ENCODE results near the gene CAMSAP2. TPM values are rescaled to one million over a fixed set of nuclear protein-coding genes. Genes with fewer than 3 reads are reported as not detected.

CAMSAP2 gene
- polyA plus RNA-seq, 1 of the 3 experiments (the other 2 are of a cell fraction) = 5.5 TPM

DNA sequence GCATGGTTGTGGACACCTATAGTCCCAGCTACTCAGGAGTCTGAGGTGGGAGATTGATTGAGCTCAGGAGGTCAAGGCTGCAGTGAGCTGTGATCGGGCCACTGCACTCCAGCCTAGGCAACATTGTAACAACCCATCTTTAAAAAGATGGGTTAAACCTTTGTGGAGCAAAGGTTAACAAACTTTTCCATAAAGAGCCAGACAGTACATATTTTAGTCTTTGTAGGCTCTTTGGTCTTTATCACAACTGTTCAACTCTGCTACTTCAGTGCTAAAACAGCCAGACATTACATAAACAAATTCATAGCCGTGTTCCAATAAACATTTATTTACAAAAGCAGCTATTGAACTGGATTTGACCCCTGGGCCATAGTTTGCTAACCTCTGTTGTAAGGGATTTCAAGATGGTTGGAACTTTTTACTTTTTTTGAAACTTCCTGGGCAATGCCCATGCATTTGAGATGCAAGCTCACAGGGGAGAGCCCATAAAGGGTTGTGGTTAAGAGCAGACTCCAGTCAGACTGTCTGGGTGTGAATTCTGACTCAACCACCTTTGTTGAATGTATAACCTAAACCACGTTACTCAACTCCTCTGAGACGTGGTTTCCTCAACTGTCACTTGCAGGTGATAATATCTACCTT lies 166.8 kb downstream of the CAMSAP2 start:
- no peaks in the 10 kb centered on the region for H3K79me2 ChIP-seq (ENCODE audit: insufficient read depth)
- no peak overlapping the region for H2AFZ ChIP-seq (ENCODE audit: low read depth)
- no peak for DNase-seq
- H4K20me1 ChIP-seq (ENCODE audit: insufficient read depth) = no peaks in the 10 kb centered on the region
- H3K4me2 ChIP-seq = no peak overlapping the region
- ChIA-PET POLR2A (no interaction called here), CTCF (interaction anchor here (0.6 to 1.7 kb wide), 3 partner anchors 14 to 294 kb away, joined by 3 to 5 read pairs (median 4); no protein-coding TSS in a partner anchor)
- H3F3A ChIP-seq (replicated peaks; ENCODE audit: insufficient read depth) = no peaks in the 10 kb centered on the region
- H3K4me3 ChIP-seq (ENCODE audit: low read depth in 2 of 2, low read length in 1 of 2) = no peak overlapping the region
- H3K27ac ChIP-seq (ENCODE audit: low read depth in 2 of 2, low read length in 1 of 2) = no peak overlapping the region
- no peaks in the 10 kb centered on the region for H3K27me3 ChIP-seq (ENCODE audit: insufficient read depth)
- H3K9me3 ChIP-seq = no peaks in the 10 kb centered on the region
- H3K36me3 ChIP-seq (replicated peaks in 1 of 2; ENCODE audit: control insufficient read depth in 1 of 2, insufficient read depth in 2 of 2, low read length in 1 of 2) = no peaks in the 10 kb centered on the region
- TF ChIP-seq POLR2AphosphoS5 (IDR thresholded peaks at IDR 0.05; ENCODE audit: low read depth, low read length) = no peak
- no peak for TF ChIP-seq RFX5 (IDR thresholded peaks at IDR 0.05; ENCODE audit: low read length)
- no peak for TF ChIP-seq MEF2A (IDR thresholded peaks at IDR 0.05; ENCODE audit: borderline replicate concordance, low read depth)
- TF ChIP-seq CHD2 (IDR thresholded peaks at IDR 0.05; ENCODE audit: low read length, partially characterized antibody) = no peak
- TF ChIP-seq NFIC (IDR thresholded peaks at IDR 0.05; ENCODE audit: borderline replicate concordance) = no peak
- TF ChIP-seq, protein P1, sequence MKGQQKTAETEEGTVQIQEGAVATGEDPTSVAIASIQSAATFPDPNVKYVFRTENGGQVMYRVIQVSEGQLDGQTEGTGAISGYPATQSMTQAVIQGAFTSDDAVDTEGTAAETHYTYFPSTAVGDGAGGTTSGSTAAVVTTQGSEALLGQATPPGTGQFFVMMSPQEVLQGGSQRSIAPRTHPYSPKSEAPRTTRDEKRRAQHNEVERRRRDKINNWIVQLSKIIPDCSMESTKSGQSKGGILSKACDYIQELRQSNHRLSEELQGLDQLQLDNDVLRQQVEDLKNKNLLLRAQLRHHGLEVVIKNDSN (IDR thresholded peaks at IDR 0.05; ENCODE audit: borderline replicate concordance, low read depth) = no peak
- WGBS (ENCODE audit: low lambda C conversion rate) = 69% methylated on average over 4 of the region's 4 CpGs
- no peaks in the 10 kb centered on the region for H3K4me1 ChIP-seq (ENCODE audit: control insufficient read depth in 1 of 2, insufficient read depth in 2 of 2, low read depth in 1 of 2, low read length in 1 of 2)
- H3K9ac ChIP-seq = no peak overlapping the region
- no peaks in the 10 kb centered on the region for H3K9me2 ChIP-seq

DNA sequence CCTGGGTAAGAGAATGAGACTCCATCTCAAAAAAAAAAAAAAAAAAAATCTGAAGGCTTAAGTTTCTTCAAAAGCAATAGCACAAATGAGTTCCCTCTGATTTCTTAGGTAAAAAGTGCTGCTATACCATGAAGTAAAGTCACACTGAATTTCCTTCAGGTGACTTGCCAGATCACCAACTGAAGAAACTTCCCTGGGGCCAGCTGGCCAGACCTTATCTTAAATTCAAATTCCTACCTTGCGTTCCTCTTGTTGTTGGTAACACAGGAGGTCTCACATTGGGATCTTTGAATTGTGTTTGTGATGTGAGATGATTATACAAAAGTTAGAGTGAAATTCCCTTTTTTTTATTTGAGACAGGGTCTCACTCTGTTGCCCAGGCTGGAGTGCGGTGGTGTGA lies 167.8 kb downstream of the CAMSAP2 start:
- Histone ChIP-seq H2AFZ (ENCODE audit: low read depth) (no peak overlapping the region), H3F3A (replicated peaks; ENCODE audit: insufficient read depth) (no peaks in the 10 kb centered on the region), H3K27ac (ENCODE audit: low read depth in 2 of 2, low read length in 1 of 2) (no peak overlapping the region), H3K36me3 (replicated peaks in 1 of 2; ENCODE audit: control insufficient read depth in 1 of 2, insufficient read depth in 2 of 2, low read length in 1 of 2) (no peaks in the 10 kb centered on the region), H3K79me2 (ENCODE audit: insufficient read depth) (no peaks in the 10 kb centered on the region), H4K20me1 (ENCODE audit: insufficient read depth) (no peaks in the 10 kb centered on the region), H3K9me3 (no peaks in the 10 kb centered on the region), H3K9me2 (no peaks in the 10 kb centered on the region), H3K9ac (no peak overlapping the region), H3K4me3 (ENCODE audit: low read depth in 2 of 2, low read length in 1 of 2) (no peak overlapping the region), H3K4me2 (no peak overlapping the region), H3K4me1 (ENCODE audit: control insufficient read depth in 1 of 2, insufficient read depth in 2 of 2, low read depth in 1 of 2, low read length in 1 of 2) (no peaks in the 10 kb centered on the region), H3K27me3 (ENCODE audit: insufficient read depth) (no peaks in the 10 kb centered on the region)
- DNase-seq = no peak
- WGBS (ENCODE audit: low lambda C conversion rate) = 100% methylated on average over 2 of the region's 2 CpGs
- CTCF ChIA-PET = no interaction called here
- POLR2A ChIA-PET = no interaction called here
- TF ChIP-seq, protein P2, sequence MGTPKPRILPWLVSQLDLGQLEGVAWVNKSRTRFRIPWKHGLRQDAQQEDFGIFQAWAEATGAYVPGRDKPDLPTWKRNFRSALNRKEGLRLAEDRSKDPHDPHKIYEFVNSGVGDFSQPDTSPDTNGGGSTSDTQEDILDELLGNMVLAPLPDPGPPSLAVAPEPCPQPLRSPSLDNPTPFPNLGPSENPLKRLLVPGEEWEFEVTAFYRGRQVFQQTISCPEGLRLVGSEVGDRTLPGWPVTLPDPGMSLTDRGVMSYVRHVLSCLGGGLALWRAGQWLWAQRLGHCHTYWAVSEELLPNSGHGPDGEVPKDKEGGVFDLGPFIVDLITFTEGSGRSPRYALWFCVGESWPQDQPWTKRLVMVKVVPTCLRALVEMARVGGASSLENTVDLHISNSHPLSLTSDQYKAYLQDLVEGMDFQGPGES (IDR thresholded peaks at IDR 0.05; ENCODE audit: low read depth, low read length) = no peak
- TF ChIP-seq, protein P3, sequence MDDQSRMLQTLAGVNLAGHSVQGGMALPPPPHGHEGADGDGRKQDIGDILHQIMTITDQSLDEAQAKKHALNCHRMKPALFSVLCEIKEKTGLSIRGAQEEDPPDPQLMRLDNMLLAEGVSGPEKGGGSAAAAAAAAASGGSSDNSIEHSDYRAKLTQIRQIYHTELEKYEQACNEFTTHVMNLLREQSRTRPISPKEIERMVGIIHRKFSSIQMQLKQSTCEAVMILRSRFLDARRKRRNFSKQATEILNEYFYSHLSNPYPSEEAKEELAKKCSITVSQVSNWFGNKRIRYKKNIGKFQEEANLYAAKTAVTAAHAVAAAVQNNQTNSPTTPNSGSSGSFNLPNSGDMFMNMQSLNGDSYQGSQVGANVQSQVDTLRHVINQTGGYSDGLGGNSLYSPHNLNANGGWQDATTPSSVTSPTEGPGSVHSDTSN (IDR thresholded peaks at IDR 0.05) = no peak
- TF ChIP-seq GABPA (IDR thresholded peaks at IDR 0.05; ENCODE audit: low read depth) = no peak
- TF ChIP-seq RFX5 (IDR thresholded peaks at IDR 0.05; ENCODE audit: low read length) = no peak
- no peak for TF ChIP-seq CHD2 (IDR thresholded peaks at IDR 0.05; ENCODE audit: low read length, partially characterized antibody)
- TF ChIP-seq SMC3 (IDR thresholded peaks at IDR 0.05; ENCODE audit: low read depth, low read length) = no peak
- TF ChIP-seq RCOR1 (IDR thresholded peaks at IDR 0.05; ENCODE audit: low read length) = no peak
